GM19455 (cell line): ENCODE data around the gene EML6.

Experiments
- ATAC-seq: cut with Tn5 transposase; IDR thresholded peaks from one replicate; pipeline ENCODE4 v1.9.1; 2021; ENCODE audit not compliant: unreplicated experiment

The EML6 gene

DNA sequence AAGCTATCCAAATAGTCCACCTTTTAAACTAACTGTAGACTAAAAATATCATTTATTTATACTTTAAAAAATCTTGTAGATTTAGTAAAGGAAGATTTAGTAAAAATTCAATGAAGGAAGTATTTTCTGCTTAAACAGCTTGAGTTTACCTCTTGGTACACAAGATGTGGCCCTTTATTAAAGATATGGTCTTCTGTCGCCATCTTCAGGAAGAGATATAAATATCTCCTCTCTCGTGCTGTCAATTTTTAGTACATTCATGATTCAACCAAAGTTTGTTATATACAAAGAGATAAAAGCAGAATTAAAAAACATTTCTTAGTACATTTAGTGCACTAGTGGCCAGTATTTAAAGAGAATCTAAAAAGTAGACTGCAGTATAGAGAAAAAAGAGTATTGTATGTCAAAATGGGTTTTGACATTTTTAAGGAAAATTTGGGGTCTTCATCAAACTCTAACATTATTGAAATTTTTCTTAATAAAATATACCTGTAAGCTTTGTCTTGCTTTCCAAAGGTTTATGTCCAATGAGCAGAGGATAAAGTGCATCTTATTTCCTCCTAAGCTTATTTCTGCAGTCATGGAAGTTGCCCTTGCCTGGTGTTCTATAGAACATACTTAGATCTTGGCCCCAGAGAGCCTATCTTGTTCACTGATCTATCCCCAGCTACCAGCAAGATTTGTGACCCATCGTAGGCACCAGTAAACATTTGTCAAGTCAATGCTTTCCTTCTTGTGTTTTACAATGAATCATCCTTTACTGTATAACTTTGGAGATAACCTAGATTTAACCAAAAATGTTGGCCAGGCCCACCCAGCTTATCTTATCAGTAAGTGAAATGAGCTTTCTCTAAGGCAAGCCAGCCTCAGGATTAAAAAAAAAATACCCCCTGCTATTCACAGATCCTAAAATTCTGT lies 18.5 kb upstream of the EML6 start:
- no peak for ATAC-seq

DNA sequence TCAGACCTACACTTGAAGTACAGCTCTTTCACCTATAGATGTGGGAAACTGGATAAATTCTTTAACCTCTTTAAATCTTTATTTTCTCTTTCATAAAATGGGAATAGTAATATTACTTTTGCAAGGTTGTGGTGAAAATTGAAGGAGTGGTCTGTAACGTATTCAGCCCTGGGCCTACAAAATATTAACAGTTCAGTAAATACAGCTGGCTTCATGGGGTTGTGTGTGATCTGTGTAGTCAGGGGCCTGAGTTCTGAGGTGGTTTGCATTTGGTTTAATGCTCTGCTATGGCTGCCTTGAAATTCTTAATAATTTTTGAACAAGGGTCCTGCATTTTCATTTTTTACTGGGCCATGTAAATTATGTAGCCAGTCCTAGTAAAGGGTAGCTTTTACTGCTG lies 16.8 kb upstream of the EML6 start:
- no peak for ATAC-seq

DNA sequence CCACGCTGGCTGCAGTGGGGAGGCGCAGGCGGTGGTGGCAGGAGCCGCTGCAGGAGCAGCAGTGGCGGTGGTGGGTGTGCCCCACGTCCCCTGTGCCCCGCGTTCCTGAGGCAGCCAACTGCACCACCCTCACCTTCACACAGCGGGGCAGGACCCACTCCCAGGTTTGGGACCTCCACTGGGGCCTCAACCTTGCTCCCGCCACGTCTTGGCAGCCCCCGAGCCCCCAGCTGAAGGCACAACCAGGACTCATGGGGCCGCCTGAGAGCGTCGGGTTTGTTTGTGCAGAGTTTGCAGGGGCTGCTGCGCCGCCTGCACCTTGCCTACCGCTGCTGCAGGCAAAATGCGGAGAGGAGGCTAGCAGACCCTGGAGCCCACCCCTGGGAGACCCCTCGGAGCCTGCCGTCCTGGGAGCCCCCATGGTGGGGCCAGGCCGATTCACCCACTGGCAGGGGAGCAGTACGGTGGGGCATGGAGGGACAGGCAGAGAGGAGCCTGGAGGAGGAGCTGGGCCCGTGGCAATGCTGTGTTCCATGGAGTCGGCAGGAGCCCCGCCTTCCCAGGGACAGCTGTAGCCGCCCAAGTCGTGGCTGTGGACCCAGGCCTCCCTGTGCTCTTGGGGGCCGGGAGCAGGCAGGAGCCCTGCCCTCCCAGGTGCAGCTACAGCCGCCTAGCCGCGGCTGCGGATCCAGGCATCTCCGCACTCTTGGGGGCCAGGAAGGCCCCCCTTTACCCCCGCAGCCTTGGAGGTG lies 14.7 kb upstream of the EML6 start:
- no peak for ATAC-seq

DNA sequence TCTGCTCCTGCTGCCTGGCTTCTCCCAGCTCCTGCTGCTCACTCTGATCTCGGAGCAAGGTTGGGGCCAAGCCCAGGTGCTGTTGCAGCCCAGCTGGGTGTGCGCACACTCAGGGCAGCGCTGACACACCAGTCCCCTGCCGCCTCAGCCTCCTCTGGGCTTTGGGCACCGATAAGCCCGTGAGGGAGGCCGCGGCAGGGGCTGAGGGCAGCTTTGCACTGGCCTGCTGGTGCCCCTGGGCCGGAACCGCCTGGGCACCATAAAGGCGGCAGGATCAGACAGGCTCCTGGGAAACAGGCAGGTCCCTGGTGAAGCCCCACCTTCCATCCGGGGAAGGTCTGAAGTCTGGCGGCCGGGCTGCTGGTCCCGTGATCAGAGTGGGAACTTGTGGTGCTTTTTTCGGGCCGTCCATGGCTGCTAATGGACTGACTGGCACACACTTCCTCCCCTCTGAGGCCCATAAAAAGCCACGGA lies 14.1 kb upstream of the EML6 start:
- ATAC-seq, result no peak

DNA sequence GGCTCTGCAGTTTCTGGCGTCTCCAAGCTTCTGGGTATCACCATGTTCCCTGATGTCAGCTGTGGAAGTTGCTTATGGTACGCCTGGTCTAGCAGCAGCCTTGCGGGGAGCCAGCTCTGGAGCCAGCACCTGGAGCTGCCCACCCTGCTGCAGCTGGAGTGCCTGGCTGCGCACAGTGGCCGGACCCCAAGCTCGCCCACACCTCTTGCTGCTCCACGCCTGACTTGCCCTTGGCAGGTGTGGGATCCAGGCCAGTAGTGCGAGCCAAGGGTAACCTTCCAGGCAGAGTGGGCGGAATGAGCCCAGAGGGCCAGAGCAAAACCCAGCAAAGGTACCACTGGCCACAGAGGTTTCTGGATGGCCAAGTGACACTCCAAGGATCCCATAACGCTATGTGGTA lies 13.2 kb upstream of the EML6 start:
- no peak for ATAC-seq

DNA sequence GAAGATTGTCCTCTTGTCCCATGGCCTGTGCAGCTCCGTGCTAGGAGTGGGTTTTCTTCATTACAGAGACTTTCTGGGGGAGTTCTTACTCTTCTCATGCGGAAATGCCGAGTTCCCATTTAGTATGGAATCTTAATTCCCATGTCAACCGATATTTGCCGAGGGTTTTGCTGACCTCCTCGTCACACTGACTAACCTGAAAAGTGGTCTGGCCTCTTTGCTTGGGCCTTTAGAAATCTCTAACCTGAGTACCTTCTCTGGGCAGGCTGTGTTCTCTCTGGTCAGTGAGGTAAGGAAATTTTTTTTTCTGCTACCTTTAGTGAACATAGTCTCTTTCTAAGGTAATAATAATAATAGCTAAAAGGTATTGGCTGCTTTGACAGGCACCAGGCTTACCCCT lies 10.9 kb upstream of the EML6 start:
- no peak for ATAC-seq

DNA sequence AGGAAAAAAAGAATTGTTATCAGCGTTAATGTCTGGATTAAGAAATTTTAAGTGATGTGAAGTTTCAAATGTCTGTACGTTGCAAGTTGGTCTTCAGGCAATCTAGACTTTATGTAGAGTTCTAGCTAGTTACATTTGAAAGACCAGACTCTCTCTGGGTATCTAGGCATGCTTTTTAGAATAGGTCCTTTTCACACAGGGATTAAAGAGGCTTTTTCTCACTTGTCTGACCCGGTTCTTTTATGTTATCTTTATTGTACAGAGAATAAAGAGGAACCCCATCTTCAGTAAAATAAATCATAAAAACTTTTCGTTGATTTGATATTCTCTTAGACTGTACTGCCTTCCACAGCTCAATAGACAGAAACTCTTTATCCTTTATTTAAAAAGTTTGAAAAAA lies 8.5 kb upstream of the EML6 start:
- ATAC-seq, result no peak

DNA sequence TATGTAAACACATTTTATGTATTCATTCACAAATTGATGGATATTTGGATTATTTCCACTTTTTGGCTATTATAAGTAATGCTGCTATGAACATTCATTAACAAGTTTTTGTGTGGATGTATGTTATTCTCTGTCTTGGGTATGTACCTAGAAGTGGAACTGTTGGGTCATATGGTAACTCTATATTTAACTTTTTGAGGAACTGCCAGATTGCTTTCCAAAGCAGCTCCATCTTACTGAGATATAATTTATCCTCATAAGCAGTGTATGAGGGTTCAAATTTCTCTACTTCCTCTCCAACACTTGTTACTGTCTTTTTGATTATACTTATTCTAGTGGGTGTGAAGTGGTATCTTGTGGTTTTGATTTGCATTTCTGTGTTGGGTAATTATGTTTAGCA lies 7.1 kb upstream of the EML6 start:
- no peak for ATAC-seq

DNA sequence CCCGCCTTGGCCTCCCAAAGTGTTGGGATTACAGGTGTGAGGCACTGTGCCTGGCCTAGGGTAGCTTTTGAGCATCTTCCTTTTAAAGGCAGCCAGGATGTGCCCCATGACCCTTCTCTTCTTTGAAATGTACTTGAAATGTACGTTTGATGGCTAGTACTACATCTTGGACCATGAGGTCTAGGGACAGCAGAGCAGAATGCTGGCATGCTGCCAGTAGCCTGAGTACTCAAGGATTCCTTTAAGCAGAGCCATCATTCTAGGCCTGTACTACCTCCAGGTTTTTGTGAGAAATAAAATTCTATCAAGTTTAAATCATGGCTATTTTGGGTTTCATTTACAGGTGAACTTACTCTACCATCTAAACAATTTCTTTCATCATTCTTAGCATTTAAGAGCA lies 2.9 kb upstream of the EML6 start:
- ATAC-seq, result no peak

DNA sequence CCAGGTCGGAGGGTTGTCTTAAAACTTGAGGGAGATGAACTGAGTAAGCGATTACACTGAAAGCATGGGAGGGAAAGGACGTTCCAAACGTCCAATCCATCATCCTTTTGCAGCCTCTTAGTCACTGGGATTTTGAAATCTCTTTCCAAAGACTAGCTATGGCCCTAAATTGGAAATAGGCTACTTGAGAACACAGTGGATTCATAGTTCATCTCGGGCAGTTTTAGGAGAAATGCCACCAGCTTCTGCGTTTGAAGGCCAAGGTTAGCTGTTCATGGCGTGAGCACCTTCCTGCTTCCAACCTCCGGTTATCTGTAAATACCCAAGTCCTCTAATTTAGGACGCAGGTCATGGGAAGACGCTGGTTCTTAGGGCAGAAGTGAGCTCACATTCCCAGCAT lies 821 bp upstream of the EML6 start:
- ATAC-seq, result no peak

DNA sequence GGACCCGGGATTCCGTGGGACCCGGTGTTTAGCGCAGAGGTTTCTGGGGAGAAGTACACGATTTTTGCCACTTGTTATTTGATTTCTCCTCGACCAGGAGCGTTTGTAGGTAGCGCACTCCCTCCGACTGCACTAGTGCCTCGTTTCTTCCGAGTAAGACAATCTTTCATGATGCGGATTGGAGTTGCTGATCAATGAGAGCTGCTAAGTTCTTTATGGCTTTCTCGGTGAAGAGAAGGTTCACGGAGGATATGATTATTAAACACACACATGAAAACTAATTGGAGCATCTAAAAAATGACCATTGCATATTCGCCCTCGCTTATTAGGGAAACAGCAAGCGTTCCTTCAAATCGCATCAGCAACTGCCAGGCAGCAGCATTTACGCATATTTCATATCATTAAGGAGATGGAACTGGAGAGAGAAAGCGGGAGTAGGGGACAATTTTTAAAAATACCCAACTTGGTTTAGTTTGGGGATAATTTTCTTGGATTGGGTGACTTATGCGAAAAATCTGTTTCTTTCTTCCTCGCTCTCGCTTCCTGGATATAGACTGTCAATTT lies 616 bp downstream of the EML6 start:
- peak; percentile 0 for ATAC-seq

DNA sequence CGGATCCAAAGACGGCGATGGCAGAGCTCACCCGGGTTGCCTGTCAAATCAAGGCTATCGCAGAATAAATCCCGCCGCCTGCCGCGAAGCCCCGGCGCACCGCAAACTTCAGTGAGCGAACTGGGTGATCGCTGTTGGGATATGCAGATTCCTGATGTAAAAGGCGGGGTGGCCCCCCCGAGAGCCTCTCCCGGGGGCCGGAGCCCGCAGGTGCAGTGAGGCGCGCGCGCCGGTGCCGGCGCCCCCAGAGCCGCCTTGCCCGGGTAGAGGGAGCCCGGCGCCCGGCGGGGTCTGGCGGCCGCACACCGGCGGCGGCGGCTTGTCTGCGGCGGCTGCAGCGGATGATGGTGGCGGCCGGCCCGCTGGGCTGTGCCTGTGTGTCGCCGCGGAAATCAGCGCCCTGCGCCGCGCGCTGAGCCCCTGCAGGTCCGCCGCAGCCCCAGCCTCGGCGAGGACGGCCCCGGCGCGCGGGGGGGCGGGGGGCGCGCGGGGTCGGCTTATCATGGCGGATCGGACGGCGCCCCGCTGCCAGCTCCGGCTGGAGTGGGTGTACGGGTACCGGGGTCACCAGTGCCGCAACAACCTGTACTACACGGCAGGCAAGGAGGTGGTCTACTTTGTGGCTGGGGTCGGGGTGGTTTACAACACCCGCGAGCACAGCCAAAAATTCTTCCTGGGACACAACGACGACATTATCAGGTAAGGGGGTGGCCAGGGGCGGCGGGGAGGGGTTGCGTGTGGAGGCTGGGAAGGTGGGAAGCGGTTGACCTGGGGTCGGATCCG lies 1.3 kb downstream of the EML6 start:
- ATAC-seq, result no peak

DNA sequence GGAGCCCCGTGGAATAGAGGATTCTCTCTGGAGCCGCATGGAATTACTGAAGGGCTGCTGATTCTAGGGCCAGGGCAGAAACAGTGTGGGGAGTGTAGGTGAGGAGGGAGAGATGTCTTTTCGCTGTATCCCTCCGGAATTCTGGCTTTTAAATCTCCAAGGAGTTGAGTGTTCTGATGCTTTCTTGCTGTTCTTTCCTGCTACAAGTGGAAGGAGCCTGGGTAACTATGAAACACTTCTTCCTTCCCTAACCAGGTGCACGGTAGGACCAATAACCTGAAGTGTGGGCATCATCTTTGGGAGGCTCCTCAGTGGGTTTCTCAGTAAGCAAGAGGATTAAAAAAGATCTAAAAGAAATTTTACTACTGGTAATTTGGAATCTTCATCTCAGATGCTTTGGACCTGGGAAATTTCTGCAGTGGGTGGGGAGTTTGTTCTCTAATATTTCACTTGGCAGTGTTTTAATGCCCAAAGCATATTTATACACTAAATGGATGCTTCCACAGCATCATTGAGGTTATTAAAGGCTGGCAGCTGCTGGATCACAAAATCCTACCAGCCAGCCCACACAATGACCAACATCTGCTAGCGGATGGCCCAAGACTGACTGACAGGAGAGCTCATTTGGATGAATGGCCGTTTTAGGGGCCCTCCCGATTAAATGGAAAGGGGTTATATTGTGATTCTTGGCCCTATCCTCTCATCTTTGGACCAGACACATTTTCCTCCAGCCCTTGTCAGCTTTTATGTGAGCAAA lies 2.1 kb downstream of the EML6 start:
- ATAC-seq, result no peak

DNA sequence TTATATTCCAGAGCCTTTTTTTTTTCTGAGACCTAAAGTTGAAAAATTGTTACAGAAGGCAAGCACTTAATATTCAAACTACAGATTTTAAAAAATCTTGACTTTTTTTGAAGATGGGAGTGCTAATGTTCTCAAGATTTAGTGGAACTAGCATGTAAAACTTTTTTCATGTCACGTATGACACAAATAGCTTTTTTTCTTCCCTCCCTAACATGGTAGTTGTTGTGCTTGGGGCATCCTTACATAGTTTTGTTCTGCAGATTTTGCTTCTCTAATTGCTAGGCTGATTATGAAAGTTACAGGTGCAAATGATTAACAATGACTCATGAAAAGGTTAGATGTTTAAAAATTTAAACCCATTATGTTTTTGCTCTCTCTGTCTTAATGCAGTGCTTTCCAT lies 3.0 kb downstream of the EML6 start:
- no peak for ATAC-seq

DNA sequence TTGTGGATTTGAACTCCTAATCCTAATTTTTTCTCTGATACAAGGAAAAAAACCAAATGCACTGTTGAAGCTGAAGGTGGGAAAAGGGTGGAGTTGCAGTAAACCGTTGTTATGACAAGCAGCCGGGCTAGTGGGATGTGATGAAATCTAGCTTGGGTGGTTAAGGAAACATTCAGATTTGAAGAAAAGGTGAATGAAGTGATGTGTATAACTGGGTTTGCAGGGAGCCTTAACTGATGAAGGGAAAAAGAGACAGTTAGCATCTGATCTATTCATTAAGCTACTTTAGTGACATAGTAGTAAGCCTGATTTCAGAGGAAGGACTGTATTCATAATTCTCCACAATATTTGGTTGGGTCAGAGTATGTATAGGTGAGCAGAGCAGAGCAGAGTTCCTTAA lies 3.5 kb downstream of the EML6 start:
- no peak for ATAC-seq

DNA sequence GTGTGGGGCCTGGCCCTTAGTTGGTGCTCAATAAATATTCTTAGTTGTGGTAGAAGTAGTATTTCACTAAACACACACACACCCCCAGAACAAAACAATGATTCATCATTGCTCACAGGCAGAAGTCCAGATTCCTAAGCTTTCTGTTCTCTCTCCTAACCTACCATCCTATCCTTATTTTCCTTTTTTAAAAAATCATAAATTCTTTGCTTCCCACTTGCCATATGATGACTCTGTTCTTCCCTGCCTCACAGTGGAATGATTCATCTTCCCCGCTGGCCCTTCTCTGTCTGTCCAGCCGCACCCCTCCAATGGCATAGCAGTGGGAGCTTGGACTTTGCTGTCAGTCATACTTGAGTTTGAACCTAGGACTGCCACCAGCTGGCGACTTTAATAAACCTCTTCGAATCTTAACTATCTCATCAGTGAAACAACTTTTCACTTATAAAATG lies 5.2 kb downstream of the EML6 start:
- no peak for ATAC-seq

DNA sequence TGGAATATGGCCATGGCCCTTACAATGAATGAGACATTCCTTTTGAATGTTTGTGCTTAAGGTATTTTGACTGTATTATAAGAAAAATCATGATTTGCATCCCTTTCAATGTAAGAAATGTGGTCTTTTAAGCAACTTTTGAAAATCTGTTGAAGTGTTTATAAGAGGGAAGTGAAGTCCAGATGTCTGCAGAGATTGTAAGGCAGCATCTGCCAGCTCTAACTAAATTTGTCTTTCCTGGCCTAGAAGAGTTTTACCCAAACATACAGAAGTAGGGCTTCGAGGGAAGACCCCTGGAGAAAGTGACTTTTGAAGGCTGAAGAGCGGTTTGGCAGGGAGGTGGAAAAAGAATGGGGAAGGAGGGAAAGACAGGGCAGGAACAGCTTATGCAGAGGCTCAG lies 12.2 kb downstream of the EML6 start:
- no peak for ATAC-seq

DNA sequence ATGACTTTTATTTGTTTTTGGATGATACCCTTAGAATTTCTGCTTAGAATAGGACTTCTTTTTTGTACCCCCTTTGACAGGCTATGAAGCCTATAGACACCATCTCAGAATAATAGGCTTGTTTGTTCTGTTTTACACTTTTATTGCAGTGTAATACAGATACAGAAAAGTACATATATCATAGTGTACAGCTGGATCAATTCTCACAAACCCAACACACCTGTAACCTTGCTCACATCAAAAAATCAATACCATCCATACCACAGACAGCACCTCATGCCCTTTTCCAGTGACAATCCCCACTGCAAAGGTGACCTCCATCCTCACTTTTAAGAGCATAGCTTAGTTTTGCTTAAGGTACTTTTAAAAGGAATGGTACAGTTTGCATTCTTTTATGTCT lies 14.8 kb downstream of the EML6 start:
- no peak for ATAC-seq

DNA sequence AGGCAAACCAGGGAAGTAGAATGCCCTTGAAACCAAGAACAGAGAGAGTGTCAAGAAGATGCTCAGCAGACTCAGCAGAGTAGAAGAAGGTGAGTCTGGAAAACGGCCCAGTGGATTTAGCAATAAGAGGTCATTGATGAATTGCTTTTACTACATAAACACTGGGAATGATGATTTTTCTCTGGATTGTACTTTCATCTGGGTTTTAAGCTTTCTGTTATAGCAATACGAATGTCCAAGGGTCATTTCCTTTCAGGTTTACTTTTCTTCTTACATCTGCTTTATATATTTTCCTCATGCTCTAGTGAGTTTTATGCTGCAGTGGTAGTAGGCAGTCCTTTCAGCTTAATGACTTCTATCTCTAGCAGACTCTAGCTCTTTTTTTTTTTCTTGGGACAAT lies 16.9 kb downstream of the EML6 start:
- no peak for ATAC-seq

DNA sequence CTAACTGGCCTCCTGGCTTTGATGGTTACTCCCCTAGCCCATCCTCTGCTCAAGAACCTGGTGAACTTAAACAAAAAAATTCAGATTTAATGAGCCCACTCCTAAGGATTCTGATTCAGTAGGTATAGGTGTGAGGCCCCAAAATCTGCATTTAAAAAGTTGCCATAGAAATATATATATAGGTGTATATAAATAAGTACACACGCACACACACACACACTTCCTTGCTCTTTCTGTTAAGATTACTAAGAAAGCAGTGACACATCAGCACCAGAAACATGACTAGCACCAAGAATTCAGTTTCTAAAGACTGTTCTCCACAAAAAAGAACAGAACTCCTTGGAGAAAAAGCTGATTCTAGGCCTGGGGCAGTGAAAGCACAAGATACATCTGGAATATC lies 17.8 kb downstream of the EML6 start:
- no peak for ATAC-seq
